ENCODE data around the gene RTL3.

Gene RTL3

DNA sequence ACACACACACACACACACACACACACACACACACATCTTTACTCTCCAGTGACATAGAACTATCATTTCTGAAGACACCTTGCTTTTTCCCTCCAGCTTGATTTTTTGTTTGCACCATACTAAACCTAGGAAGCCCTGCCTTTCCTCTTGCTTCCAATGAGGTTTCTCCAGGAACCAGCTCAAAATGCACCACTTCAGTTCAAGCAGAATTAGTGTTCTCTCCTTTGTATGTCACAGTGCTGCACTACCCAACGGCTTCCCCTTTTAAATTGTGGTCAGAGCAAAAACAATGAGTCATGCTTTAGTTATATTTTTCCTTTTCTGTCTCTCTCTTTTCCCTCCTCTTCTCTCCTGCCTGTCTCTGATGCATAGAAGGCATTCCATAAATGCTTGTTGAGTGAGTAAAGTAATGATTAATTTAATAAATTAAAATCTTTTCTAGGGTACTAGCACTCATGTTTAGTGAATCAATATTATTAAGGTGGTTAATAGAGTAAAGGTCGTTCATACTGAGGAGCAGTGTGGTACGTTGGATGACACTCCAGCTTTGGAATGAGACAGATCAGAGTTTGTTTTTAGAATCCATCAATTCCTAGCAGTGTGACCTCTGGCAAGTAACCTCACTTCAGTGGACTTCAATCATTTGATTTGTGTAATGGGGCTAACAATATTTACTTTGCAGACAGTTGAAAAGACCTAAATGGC is 5.9 kb downstream of the RTL3 start:
- no peaks in the 10 kb centered on the region; the same call in 1 of the 2 replicates for H3K9me3 ChIP-seq (ENCODE audit: control insufficient read depth, insufficient read depth, low read depth, low read length)
- H3K36me3 ChIP-seq (ENCODE audit: control insufficient read depth in 2 of 2, insufficient read depth in 1 of 2, low read length in 2 of 2) = no peaks in the 10 kb centered on the region
- ChIA-PET POLR2A (no interaction called here), CTCF (no interaction called here)
- no peak overlapping the region for H3K4me3 ChIP-seq (ENCODE audit: low read depth, low read length)
- H3K4me1 ChIP-seq (ENCODE audit: control insufficient read depth, insufficient read depth, low read length) = no peaks in the 10 kb centered on the region
- H3K27ac ChIP-seq (ENCODE audit: extremely low read depth, low read depth, low read length) = no peak overlapping the region
- TF ChIP-seq YY1 (tag by site-specific recombination; IDR thresholded peaks at IDR 0.05) = no peak
- TF ChIP-seq ZNF121 (tag by site-specific recombination; IDR thresholded peaks at IDR 0.05) = no peak
- TF ChIP-seq, protein P1, sequence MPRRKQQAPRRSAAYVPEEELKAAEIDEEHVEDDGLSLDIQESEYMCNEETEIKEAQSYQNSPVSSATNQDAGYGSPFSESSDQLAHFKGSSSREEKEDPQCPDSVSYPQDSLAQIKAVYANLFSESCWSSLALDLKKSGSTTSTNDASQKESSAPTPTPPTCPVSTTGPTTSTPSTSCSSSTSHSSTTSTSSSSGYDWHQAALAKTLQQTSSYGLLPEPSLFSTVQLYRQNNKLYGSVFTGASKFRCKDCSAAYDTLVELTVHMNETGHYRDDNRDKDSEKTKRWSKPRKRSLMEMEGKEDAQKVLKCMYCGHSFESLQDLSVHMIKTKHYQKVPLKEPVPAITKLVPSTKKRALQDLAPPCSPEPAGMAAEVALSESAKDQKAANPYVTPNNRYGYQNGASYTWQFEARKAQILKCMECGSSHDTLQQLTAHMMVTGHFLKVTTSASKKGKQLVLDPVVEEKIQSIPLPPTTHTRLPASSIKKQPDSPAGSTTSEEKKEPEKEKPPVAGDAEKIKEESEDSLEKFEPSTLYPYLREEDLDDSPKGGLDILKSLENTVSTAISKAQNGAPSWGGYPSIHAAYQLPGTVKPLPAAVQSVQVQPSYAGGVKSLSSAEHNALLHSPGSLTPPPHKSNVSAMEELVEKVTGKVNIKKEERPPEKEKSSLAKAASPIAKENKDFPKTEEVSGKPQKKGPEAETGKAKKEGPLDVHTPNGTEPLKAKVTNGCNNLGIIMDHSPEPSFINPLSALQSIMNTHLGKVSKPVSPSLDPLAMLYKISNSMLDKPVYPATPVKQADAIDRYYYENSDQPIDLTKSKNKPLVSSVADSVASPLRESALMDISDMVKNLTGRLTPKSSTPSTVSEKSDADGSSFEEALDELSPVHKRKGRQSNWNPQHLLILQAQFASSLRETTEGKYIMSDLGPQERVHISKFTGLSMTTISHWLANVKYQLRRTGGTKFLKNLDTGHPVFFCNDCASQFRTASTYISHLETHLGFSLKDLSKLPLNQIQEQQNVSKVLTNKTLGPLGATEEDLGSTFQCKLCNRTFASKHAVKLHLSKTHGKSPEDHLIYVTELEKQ (tag by site-specific recombination; IDR thresholded peaks at IDR 0.05; ENCODE audit: borderline replicate concordance) = no peak
- no peak for TF ChIP-seq ZNF776 (tag by site-specific recombination; IDR thresholded peaks at IDR 0.05; ENCODE audit: borderline replicate concordance)
- TF ChIP-seq, protein P2, sequence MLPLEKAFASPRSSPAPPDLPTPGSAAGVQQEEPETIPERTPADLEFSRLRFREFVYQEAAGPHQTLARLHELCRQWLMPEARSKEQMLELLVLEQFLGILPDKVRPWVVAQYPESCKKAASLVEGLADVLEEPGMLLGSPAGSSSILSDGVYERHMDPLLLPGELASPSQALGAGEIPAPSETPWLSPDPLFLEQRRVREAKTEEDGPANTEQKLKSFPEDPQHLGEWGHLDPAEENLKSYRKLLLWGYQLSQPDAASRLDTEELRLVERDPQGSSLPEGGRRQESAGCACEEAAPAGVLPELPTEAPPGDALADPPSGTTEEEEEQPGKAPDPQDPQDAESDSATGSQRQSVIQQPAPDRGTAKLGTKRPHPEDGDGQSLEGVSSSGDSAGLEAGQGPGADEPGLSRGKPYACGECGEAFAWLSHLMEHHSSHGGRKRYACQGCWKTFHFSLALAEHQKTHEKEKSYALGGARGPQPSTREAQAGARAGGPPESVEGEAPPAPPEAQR (tag by site-specific recombination; IDR thresholded peaks at IDR 0.05) = no peak
- TF ChIP-seq KLF10 (tag by site-specific recombination; IDR thresholded peaks at IDR 0.05) = no peak
- no peak for TF ChIP-seq TRIM28 (IDR thresholded peaks at IDR 0.05; ENCODE audit: borderline replicate concordance, low read length)
- TF ChIP-seq, protein P3, sequence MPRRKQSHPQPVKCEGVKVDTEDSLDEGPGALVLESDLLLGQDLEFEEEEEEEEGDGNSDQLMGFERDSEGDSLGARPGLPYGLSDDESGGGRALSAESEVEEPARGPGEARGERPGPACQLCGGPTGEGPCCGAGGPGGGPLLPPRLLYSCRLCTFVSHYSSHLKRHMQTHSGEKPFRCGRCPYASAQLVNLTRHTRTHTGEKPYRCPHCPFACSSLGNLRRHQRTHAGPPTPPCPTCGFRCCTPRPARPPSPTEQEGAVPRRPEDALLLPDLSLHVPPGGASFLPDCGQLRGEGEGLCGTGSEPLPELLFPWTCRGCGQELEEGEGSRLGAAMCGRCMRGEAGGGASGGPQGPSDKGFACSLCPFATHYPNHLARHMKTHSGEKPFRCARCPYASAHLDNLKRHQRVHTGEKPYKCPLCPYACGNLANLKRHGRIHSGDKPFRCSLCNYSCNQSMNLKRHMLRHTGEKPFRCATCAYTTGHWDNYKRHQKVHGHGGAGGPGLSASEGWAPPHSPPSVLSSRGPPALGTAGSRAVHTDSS (tag by site-specific recombination; IDR thresholded peaks at IDR 0.05) = no peak
- no peak for TF ChIP-seq ZNF221 (tag by site-specific recombination; IDR thresholded peaks at IDR 0.05; ENCODE audit: borderline replicate concordance)
- TF ChIP-seq ZNF302 (tag by site-specific recombination; IDR thresholded peaks at IDR 0.05; ENCODE audit: low read depth) = no peak
- no peak for TF ChIP-seq ZNF623 (tag by site-specific recombination; IDR thresholded peaks at IDR 0.05)
- TF ChIP-seq ZNF138 (tag by site-specific recombination; IDR thresholded peaks at IDR 0.05; ENCODE audit: borderline replicate concordance) = no peak
- no peak for TF ChIP-seq OSR2 (tag by site-specific recombination; IDR thresholded peaks at IDR 0.05)
- no peak for TF ChIP-seq ZNF560 (tag by site-specific recombination; IDR thresholded peaks at IDR 0.05; ENCODE audit: borderline replicate concordance)
- TF ChIP-seq SP7 (tag by site-specific recombination; IDR thresholded peaks at IDR 0.05) = no peak
- TF ChIP-seq, protein P4, sequence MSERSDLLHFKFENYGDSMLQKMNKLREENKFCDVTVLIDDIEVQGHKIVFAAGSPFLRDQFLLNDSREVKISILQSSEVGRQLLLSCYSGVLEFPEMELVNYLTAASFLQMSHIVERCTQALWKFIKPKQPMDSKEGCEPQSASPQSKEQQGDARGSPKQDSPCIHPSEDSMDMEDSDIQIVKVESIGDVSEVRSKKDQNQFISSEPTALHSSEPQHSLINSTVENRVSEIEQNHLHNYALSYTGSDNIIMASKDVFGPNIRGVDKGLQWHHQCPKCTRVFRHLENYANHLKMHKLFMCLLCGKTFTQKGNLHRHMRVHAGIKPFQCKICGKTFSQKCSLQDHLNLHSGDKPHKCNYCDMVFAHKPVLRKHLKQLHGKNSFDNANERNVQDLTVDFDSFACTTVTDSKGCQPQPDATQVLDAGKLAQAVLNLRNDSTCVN (tag by site-specific recombination; optimal IDR thresholded peaks at IDR 0.05) = no peak
- TF ChIP-seq, protein P5, sequence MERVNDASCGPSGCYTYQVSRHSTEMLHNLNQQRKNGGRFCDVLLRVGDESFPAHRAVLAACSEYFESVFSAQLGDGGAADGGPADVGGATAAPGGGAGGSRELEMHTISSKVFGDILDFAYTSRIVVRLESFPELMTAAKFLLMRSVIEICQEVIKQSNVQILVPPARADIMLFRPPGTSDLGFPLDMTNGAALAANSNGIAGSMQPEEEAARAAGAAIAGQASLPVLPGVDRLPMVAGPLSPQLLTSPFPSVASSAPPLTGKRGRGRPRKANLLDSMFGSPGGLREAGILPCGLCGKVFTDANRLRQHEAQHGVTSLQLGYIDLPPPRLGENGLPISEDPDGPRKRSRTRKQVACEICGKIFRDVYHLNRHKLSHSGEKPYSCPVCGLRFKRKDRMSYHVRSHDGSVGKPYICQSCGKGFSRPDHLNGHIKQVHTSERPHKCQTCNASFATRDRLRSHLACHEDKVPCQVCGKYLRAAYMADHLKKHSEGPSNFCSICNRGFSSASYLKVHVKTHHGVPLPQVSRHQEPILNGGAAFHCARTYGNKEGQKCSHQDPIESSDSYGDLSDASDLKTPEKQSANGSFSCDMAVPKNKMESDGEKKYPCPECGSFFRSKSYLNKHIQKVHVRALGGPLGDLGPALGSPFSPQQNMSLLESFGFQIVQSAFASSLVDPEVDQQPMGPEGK (tag by site-specific recombination; IDR thresholded peaks at IDR 0.05) = no peak
- TF ChIP-seq ZNF558 (tag by site-specific recombination; IDR thresholded peaks at IDR 0.05) = no peak
- TF ChIP-seq SCRT1 (tag by site-specific recombination; IDR thresholded peaks at IDR 0.05; ENCODE audit: borderline replicate concordance) = no peak

Measured in HEK293 (cell line).